A549 (cell line): Measurements from ENCODE around the gene IL17RC.

Experiments
- CHD4 ChIP-seq: fragments of 200-600 bp; sonication (generic); IDR thresholded peaks from 2 replicates; pipeline ENCODE4 v1.6.1; 2016; ENCODE audit warnings: antibody characterized with exemption, mild to moderate bottlenecking, borderline replicate concordance
- CTCF ChIP-seq: fragments of >200 bp; sonication (Bioruptor Twin); formaldehyde crosslinking; IDR thresholded peaks from 3 replicates; pipeline ENCODE4 v1.5.1; 2016
- HMGXB4 ChIP-seq: fragments of 250-450 bp; sonication (Bioruptor Pico); IDR thresholded peaks from 2 replicates; pipeline ENCODE4 v1.5.0; 2021; ENCODE audit warnings: mild to moderate bottlenecking, moderate library complexity, borderline replicate concordance
- JUN ChIP-seq, 2 experiments: fragments of >200 bp; sonication (Bioruptor Twin); formaldehyde crosslinking; IDR thresholded peaks; 2 replicates in 1 of 2; 3 replicates in 1 of 2; pipeline ENCODE4 v1.6.1; 2016 to 2017
- POLR2A ChIP-seq: IDR thresholded peaks from 2 replicates; pipeline ENCODE4 v1.6.1; 2012; ENCODE audit warnings: mild to moderate bottlenecking, low read length
- RFX5 ChIP-seq: fragments of 450-650 bp; IDR thresholded peaks from 2 replicates; pipeline ENCODE4 v1.7.1; 2014; ENCODE audit warnings: antibody characterized with exemption, mild to moderate bottlenecking, moderate library complexity

- no peak for TF ChIP-seq RFX5
- no peak for TF ChIP-seq CTCF
- no peak for TF ChIP-seq HMGXB4 (CRISPR knock-in tag)
- TF ChIP-seq POLR2A: no peak
- no peak for TF ChIP-seq CHD4
- TF ChIP-seq JUN (IDR thresholded peaks at IDR 0.05): no peak
These were observed 39.9 kb upstream of the IL17RC start for GRCh38 chr3:9876991-9877390.
